Measurements from ENCODE around the gene RIPK4. TPM values are rescaled to one million over a fixed set of nuclear protein-coding genes. Genes with fewer than 3 reads are reported as not detected.

RIPK4 gene
- total RNA-seq, 2 donors from 2014 or later, result 8.4 to 16.2 TPM

DNA sequence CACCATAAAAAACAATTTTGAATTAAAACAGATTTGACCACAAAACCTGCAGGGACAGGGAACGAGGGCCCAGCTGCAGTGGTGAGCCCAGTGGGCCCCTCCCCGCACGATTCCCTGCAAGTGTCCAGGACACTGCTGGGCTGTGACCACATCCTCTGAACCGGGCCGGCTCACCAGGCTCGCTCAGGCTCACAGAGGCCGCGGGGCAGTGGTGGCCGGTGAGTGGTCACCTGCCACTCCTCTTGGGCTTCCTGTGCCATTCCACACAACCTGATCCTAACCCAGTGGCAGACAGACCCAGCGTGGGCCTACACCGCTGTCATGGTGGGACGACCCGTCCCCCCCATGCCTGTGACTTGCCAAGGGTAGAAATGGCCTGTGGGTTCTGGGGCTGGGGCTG is 36.5 kb upstream of the RIPK4 start:
- Mint-ChIP-seq H3K4me1 (no peaks in the 10 kb centered on the region), H3K27me3 (ENCODE audit: insufficient read depth) (no peaks in the 10 kb centered on the region), H3K4me3 (no peak overlapping the region), H3K36me3 (ENCODE audit: low read depth) (peaks cover 42% of the 10 kb centered on the region), H3K27ac (no peak overlapping the region), H3K9me3 (no peaks in the 10 kb centered on the region)
- 93 to 100% methylated on average over 1 to 13 of the region's 13 CpGs for WGBS, 2 experiments (ENCODE audit: insufficient coverage in 1 of 2, insufficient read length in 1 of 2)
- Histone ChIP-seq H3K9ac (ENCODE audit: extremely low read depth, low read length, poor library complexity, severe bottlenecking) (no peak overlapping the region), H3K27ac (ENCODE audit: low read depth, low read length) (no peak overlapping the region), H3K36me3 (ENCODE audit: control insufficient read depth, insufficient read depth, low read length) (peaks cover 43% of the 10 kb centered on the region), H3K4me3 (ENCODE audit: low read length) (no peak overlapping the region), H3K4me1 (ENCODE audit: control insufficient read depth, insufficient read depth, low read length) (no peaks in the 10 kb centered on the region), H3K27me3 (ENCODE audit: control insufficient read depth, insufficient read depth, low read length, poor library complexity, severe bottlenecking) (no peaks in the 10 kb centered on the region), H3K9me3 (ENCODE audit: control insufficient read depth, low read length) (no peaks in the 10 kb centered on the region)
- TF ChIP-seq CTCF (conservative IDR thresholded peaks at IDR 0.05), result no peak
- no peak for DNase-seq

DNA sequence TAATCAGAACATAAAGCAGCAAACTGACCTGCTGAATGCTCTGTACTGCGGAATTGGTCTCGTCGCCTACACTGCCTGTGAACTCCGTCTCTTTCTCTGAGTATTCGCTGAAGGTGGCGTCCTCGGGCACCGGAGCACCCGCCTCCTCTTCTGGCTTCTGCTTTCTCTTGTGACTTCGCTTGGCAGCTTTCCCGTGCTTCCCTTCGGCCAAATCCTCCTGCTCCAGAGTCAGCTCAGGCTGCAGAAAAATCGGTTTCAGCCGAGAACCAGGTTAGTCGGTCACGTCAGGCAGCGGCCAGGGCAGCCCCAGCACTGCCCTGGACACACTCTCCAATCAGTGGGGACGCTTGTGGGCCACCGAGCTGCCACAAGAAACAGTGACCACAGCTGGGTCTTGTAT is 35.8 kb upstream of the RIPK4 start:
- no peak for TF ChIP-seq CTCF (conservative IDR thresholded peaks at IDR 0.05)
- 91 to 93% methylated on average over 17 to 19 of the region's 19 CpGs for WGBS, 2 experiments (ENCODE audit: insufficient coverage in 1 of 2, insufficient read length in 1 of 2)
- no peaks in the 10 kb centered on the region for H3K4me1 ChIP-seq (ENCODE audit: control insufficient read depth, insufficient read depth, low read length)

DNA sequence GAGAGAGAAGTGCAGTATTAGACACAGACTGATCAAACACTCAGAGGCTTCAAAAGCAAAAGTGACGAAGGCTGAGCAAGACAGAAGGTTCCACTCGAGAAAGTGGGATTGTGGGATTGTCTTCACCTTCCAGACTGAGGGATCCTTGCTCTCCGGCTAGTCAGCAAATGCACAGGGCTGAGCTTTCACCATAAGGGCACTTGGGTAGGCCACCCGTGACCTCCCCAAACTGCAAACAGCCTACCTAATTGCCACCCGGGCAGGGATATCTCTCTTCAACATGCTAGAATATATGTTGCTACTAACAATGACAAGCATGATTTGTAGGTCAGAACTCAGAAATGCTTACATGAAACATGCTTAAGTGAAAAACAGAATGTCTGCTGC is 35.3 kb upstream of the RIPK4 start:
- 83 to 93% methylated on average over 1 to 5 of the region's 5 CpGs for WGBS, 2 experiments (ENCODE audit: insufficient coverage in 1 of 2, insufficient read length in 1 of 2)
- no peaks in the 10 kb centered on the region for H3K9me3 Mint-ChIP-seq

More for the DNA sequence above, 35.8 kb upstream of the RIPK4 start:
- Histone ChIP-seq H3K4me3 (ENCODE audit: low read length) (no peak overlapping the region), H3K36me3 (ENCODE audit: control insufficient read depth, insufficient read depth, low read length) (peaks cover 45% of the 10 kb centered on the region), H3K27ac (ENCODE audit: low read depth, low read length) (no peak overlapping the region), H3K27me3 (ENCODE audit: control insufficient read depth, insufficient read depth, low read length, poor library complexity, severe bottlenecking) (no peaks in the 10 kb centered on the region), H3K9ac (ENCODE audit: extremely low read depth, low read length, poor library complexity, severe bottlenecking) (no peak overlapping the region), H3K9me3 (ENCODE audit: control insufficient read depth, low read length) (no peaks in the 10 kb centered on the region)
- no peaks in the 10 kb centered on the region for H3K4me1 Mint-ChIP-seq
- H3K9me3 Mint-ChIP-seq, result no peaks in the 10 kb centered on the region
- no peaks in the 10 kb centered on the region for H3K27me3 Mint-ChIP-seq (ENCODE audit: insufficient read depth)
- peaks cover 45% of the 10 kb centered on the region for H3K36me3 Mint-ChIP-seq (ENCODE audit: low read depth)
- H3K4me3 Mint-ChIP-seq, result no peak overlapping the region
- H3K27ac Mint-ChIP-seq, result no peak overlapping the region
- no peak for DNase-seq

More for the DNA sequence above, 35.3 kb upstream of the RIPK4 start:
- H3K4me3 ChIP-seq (ENCODE audit: low read length), result no peak overlapping the region
- H3K9ac ChIP-seq (ENCODE audit: extremely low read depth, low read length, poor library complexity, severe bottlenecking), result no peak overlapping the region
- no peaks in the 10 kb centered on the region for H3K27me3 ChIP-seq (ENCODE audit: control insufficient read depth, insufficient read depth, low read length, poor library complexity, severe bottlenecking)
- Mint-ChIP-seq H3K27ac (no peak overlapping the region), H3K4me3 (no peak overlapping the region), H3K4me1 (no peaks in the 10 kb centered on the region), H3K36me3 (ENCODE audit: low read depth) (peaks cover 41% of the 10 kb centered on the region), H3K27me3 (ENCODE audit: insufficient read depth) (no peaks in the 10 kb centered on the region)
- TF ChIP-seq CTCF (conservative IDR thresholded peaks at IDR 0.05), result no peak
- no peak overlapping the region for H3K27ac ChIP-seq (ENCODE audit: low read depth, low read length)
- no peaks in the 10 kb centered on the region for H3K4me1 ChIP-seq (ENCODE audit: control insufficient read depth, insufficient read depth, low read length)
- H3K9me3 ChIP-seq (ENCODE audit: control insufficient read depth, low read length), result no peaks in the 10 kb centered on the region
- no peak for DNase-seq
- peaks cover 45% of the 10 kb centered on the region for H3K36me3 ChIP-seq (ENCODE audit: control insufficient read depth, insufficient read depth, low read length)

Data from endodermal cell (in vitro differentiated cells).